Tibial nerve (tissue), 4 donors: ENCODE measurements around the gene PARD3B. TPM values are rescaled to one million over a fixed set of nuclear protein-coding genes. Genes with fewer than 3 reads are reported as not detected.

ENCODE experiments used
- DNase-seq, 2 donors: peaks; one replicate each; pipeline ENCODE4 v3.0.0-alpha.2; 2019; ENCODE audit warnings: low spot score in 2 of 2
- H3K27ac ChIP-seq, 4 donors: fragments of 200-600 bp; sonication (generic) in 3 of 4; one replicate each; pipeline ENCODE4 v1.5.1; 2017 to 2019; ENCODE audit warnings: mild to moderate bottlenecking in 1 of 4
- H3K27me3 ChIP-seq, 2 donors: fragments of 200-600 bp; sonication (generic) in 1 of 2; one replicate each; pipeline versions ENCODE4 v1.5.1 to v1.6.0; 2017 to 2019
- H3K36me3 ChIP-seq, 3 donors: fragments of 200-600 bp; sonication (generic); one replicate each; pipeline ENCODE4 v1.5.1; 2018 to 2019
- H3K4me1 ChIP-seq, 4 donors: fragments of 200-600 bp; sonication (generic) in 3 of 4; one replicate each; pipeline ENCODE4 v1.5.1; 2017 to 2019
- H3K4me3 ChIP-seq, 4 donors: fragments of 200-600 bp; sonication (generic) in 3 of 4; one replicate each; pipeline ENCODE4 v1.5.1; 2017 to 2019; ENCODE audit warnings: mild to moderate bottlenecking in 1 of 4, moderate library complexity in 1 of 4
- H3K9me3 ChIP-seq, 4 donors: fragments of 200-600 bp; sonication (generic) in 3 of 4; one replicate each; pipeline ENCODE4 v1.5.1; 2017 to 2019
- EP300 ChIP-seq, 2 donors: sonication (generic); formaldehyde crosslinking; IDR thresholded peaks; one replicate each; pipeline ENCODE4 v1.6.1; 2017; ENCODE audit warnings: antibody characterized with exemption in 2 of 2, mild to moderate bottlenecking in 1 of 2
- POLR2A ChIP-seq, 2 donors: fragments of 450-650 bp; IDR thresholded peaks; one replicate each; pipeline ENCODE4 v1.6.1; 2017; ENCODE audit warnings: antibody characterized with exemption in 2 of 2, mild to moderate bottlenecking in 2 of 2, moderate library complexity in 2 of 2
- WGBS, 2 donors: methylation state at CpG; one replicate each; pipeline ENCODE4 v1.1.5; 2018; 5-methylcytosine and 5-hydroxymethylcytosine counted together
- total RNA-seq, 4 donors: library from RNA; depleted of rRNA; stranded (reverse); fragments of >200 nt; gene quantifications; one replicate each; pipeline ENCODE4 v1.1.0, GENCODE V29; 2016
- TF ChIP-seq, protein P1 (sequence below), 5 experiments: fragments of 200-600 bp in 3 of 5; fragments of 450-650 bp in 2 of 5; sonication (generic) in 3 of 5; IDR thresholded peaks; one replicate each; pipeline ENCODE4 v1.5.1; 2016 to 2019; ENCODE audit warnings: antibody characterized with exemption in 5 of 5, mild to moderate bottlenecking in 3 of 5, moderate library complexity in 2 of 5

Gene PARD3B
- total RNA-seq, 4 donors from 2014 or later = 47.4 to 101 (median 64.8) TPM

DNA sequence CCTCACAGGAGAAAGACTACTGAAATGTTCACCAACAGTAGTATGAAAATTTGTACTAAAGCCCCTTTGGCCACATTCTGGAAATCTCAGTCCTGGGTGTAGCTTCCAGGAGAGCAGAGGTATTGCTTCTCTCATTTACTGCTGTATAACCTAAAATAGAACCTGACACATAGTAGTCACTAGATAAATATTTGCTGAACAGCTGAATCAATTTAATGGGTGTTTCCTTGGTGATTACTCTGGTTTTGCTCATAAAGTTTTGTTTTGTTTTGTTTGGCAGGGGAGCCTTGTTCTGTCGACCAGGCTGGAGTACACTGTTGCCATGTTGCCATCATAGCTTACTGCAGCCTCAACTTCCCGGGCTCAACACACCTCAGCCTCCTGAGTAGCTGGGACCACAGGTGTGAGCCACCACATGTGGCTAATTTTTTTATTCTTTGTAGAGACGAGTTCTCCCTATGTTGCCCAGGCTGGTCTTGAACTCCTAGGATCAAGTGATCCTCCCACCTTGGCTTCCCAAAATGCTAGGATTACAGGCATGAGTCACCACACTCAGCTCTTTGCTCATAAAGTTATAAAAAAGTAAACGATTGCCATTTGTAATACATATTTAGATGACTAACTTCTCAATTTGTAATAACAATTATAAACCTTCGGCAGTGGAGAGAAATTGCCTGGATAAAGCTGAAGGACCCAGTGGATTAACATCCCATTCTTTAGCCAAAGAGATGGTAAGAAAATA is 11.5 kb upstream of the PARD3B start:
- Histone ChIP-seq H3K36me3 (no peaks in the 10 kb centered on the region), H3K27me3 (no peaks in the 10 kb centered on the region), H3K4me1 (peaks cover 0 to 9% (median 0%) of the 10 kb centered on the region in 4 donors), H3K4me3 (no peak overlapping the region), H3K27ac (no peak overlapping the region), H3K9me3 (no peaks in the 10 kb centered on the region)
- no peak for TF ChIP-seq POLR2A (IDR thresholded peaks at IDR 0.05)
- TF ChIP-seq, protein P1, sequence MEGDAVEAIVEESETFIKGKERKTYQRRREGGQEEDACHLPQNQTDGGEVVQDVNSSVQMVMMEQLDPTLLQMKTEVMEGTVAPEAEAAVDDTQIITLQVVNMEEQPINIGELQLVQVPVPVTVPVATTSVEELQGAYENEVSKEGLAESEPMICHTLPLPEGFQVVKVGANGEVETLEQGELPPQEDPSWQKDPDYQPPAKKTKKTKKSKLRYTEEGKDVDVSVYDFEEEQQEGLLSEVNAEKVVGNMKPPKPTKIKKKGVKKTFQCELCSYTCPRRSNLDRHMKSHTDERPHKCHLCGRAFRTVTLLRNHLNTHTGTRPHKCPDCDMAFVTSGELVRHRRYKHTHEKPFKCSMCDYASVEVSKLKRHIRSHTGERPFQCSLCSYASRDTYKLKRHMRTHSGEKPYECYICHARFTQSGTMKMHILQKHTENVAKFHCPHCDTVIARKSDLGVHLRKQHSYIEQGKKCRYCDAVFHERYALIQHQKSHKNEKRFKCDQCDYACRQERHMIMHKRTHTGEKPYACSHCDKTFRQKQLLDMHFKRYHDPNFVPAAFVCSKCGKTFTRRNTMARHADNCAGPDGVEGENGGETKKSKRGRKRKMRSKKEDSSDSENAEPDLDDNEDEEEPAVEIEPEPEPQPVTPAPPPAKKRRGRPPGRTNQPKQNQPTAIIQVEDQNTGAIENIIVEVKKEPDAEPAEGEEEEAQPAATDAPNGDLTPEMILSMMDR (IDR thresholded peaks at IDR 0.05) = no peak
- no peak for TF ChIP-seq EP300 (IDR thresholded peaks at IDR 0.05)
- DNase-seq = no peak
- 77 to 80% methylated on average over 5 of the region's 5 CpGs for WGBS, 2 donors

DNA sequence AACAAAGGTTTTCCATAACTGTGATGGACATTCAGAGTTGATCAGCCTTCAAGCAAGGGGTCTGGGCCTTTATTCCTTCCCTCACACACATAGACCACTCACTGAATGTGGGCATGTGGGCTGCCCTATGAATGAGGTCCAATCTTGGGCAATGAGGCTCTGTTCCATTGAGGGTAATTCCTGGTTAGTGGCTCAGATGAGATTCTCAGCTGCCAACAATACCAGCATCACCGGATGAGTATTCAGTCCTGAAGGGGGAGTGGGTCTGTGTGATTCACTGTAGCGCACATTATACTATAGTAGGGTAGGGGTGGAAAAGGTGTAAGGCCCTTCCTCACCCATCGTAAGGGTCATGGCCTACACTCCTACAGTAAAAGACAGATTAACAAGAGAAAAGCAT is 9.9 kb upstream of the PARD3B start:
- Histone ChIP-seq H3K4me1 (peaks cover 0 to 9% (median 0%) of the 10 kb centered on the region in 4 donors), H3K27me3 (no peaks in the 10 kb centered on the region), H3K4me3 (no peak overlapping the region), H3K9me3 (no peaks in the 10 kb centered on the region), H3K36me3 (no peaks in the 10 kb centered on the region), H3K27ac (no peak overlapping the region)
- DNase-seq = no peak
- TF ChIP-seq, protein P1 (IDR thresholded peaks at IDR 0.05) = no peak
- TF ChIP-seq EP300 (IDR thresholded peaks at IDR 0.05) (no peak), POLR2A (IDR thresholded peaks at IDR 0.05) (no peak)
- 95 to 97% methylated on average over 3 of the region's 3 CpGs for WGBS, 2 donors

DNA sequence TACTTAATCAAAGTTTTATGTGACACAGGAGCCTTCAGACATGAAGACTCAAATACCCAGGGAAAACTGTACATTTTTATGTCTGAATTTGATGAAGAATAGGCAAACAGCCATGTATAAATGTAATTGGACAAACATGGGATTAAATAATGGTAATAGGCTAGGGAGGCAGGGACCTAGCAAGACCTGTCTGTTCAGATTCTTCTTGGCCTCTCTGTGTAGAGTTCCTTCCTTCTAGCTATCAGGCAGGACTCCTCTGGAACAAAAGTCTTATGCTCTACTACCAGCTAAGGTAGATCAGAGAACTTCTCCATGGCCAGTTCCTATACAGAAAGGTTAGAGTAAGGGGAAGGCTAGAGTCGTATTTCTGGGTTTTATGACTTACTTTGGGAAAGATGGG is 9.5 kb upstream of the PARD3B start:
- WGBS, 2 donors = 96 to 97% methylated on average over 1 of the region's 1 CpG
- no peaks in the 10 kb centered on the region for H3K36me3 ChIP-seq
- TF ChIP-seq POLR2A (IDR thresholded peaks at IDR 0.05) = no peak
- TF ChIP-seq, protein P1 (IDR thresholded peaks at IDR 0.05) = no peak
- no peak for TF ChIP-seq EP300 (IDR thresholded peaks at IDR 0.05)
- H3K27ac ChIP-seq = no peak overlapping the region
- H3K27me3 ChIP-seq = no peaks in the 10 kb centered on the region
- peaks cover 0 to 9% (median 0%) of the 10 kb centered on the region in 4 donors for H3K4me1 ChIP-seq
- DNase-seq = no peak
- no peaks in the 10 kb centered on the region for H3K9me3 ChIP-seq
- H3K4me3 ChIP-seq = no peak overlapping the region

DNA sequence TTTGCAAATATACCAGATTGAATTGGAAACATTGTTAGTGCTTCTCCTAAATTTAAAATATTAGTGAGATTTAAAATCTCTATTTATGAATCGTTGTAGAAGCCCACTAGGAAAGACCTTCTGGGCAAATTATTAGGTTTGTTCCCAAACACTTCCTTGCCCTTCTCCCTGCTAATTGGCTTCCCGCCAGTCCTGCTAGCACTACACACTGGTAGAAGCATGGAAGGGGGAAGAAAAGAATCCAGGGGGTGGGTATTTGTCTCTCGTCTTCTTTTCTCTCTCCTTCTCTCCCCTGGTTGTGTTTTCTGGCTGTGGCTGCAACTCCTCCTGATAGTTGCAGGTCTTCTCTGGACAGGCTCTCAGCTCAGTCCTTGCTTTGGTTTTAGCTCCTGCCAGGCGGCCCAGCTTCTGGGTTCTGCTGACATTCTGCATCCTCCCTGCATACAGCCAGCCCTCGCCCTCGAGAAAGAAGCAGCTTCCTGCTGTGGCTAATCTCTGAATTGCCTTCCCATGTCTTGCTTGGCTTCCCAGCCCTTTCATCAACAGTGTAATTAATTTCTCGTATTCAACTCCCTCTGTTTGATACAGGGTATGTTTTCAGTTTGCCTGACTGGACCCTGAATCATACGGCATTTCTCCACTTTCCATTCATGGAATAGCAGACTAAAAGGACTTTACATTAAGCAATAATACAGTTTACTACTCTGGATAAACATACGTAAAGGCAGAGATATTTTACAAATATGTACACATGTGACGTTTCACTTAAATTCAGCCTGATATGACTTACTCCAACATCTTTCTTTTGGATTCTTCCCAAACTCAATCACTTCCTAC is 6.9 kb upstream of the PARD3B start:
- TF ChIP-seq, protein P1 (IDR thresholded peaks at IDR 0.05) = no peak
- DNase-seq = no peak
- Histone ChIP-seq H3K27ac (peak overlapping the region in 1 of 4 donors; percentile 18), H3K27me3 (no peaks in the 10 kb centered on the region), H3K4me3 (no peak overlapping the region), H3K9me3 (no peaks in the 10 kb centered on the region), H3K4me1 (peaks cover 0 to 15% (median 0%) of the 10 kb centered on the region in 4 donors), H3K36me3 (no peaks in the 10 kb centered on the region)
- WGBS, 2 donors = 37 to 42% methylated on average over 10 of the region's 10 CpGs

DNA sequence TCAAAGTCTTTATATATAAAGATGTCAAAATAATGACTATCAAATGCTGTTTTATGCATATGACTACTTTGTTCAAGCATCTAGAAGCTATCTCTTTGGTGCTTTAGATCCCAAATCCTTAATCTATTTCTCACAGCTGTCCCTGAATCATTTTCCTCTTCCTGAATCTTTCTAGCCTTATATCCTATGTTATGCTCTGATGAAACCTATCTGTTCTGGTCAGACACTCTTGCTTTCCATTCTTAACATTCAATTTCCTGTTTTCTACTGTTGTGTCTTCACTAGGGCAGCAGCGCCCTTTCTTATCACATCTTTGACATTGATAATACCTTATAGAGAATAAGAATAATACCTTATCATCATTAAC is 6.3 kb upstream of the PARD3B start:
- DNase-seq = no peak
- 92 to 93% methylated on average over 1 of the region's 1 CpG for WGBS, 2 donors
- Histone ChIP-seq H3K9me3 (no peaks in the 10 kb centered on the region), H3K4me1 (peaks cover 0 to 21% (median 0%) of the 10 kb centered on the region in 4 donors), H3K36me3 (no peaks in the 10 kb centered on the region), H3K4me3 (no peak overlapping the region), H3K27ac (peak overlapping the region in 1 of 4 donors; percentile 18), H3K27me3 (no peaks in the 10 kb centered on the region)
- TF ChIP-seq EP300 (IDR thresholded peaks at IDR 0.05) (no peak), POLR2A (IDR thresholded peaks at IDR 0.05) (no peak)
- TF ChIP-seq, protein P1 (IDR thresholded peaks at IDR 0.05) = no peak
